ENCODE results near the gene ME2.

GRCh38 chr18:50857694-50858093 lies 21.2 kb upstream of the ME2 start:
- no peak for TF ChIP-seq POLR2AphosphoS5 (IDR thresholded peaks at IDR 0.05; ENCODE audit: low read depth, low read length)
- no peak for TF ChIP-seq SIN3A (IDR thresholded peaks at IDR 0.05; ENCODE audit: borderline replicate concordance, insufficient read depth, low read length)
- TF ChIP-seq TAF1 (IDR thresholded peaks at IDR 0.05; ENCODE audit: borderline replicate concordance, insufficient read depth, low read length), result no peak
- TF ChIP-seq REST (IDR thresholded peaks at IDR 0.05; ENCODE audit: insufficient read depth in 1 of 2, low read depth in 2 of 2, low read length in 2 of 2), result no peak
